HepG2 (cell line): ENCODE measurements around the gene PSMA2. TPM values are rescaled to one million over a fixed set of nuclear protein-coding genes. Genes with fewer than 3 reads are reported as not detected.

Source experiments
- AGO1 ChIP-seq: fragments of 200-400 bp; formaldehyde crosslinking; IDR thresholded peaks from 2 replicates; pipeline ENCODE4 v1.6.1; 2017; ENCODE audit warnings: mild to moderate bottlenecking, low read depth, low read length, moderate library complexity; ENCODE audit not compliant: poor library complexity, severe bottlenecking
- CCDC6 ChIP-seq: sonication (generic); formaldehyde crosslinking; IDR thresholded peaks from 2 replicates; pipeline ENCODE4 v1.8.1; 2022; ENCODE audit warnings: mild to moderate bottlenecking, missing genetic modification reagents, moderate library complexity
- DMAP1 ChIP-seq: IDR thresholded peaks from 2 replicates; pipeline ENCODE4 v1.6.1; 2016
- FLYWCH1 ChIP-seq: sonication (generic); formaldehyde crosslinking; IDR thresholded peaks from 2 replicates; pipeline ENCODE4 v1.8.1; 2023; ENCODE audit warnings: mild to moderate bottlenecking, missing genetic modification reagents
- FOSL1 ChIP-seq: sonication (generic); formaldehyde crosslinking; IDR thresholded peaks from 2 replicates; pipeline ENCODE4 v1.9.0; 2021; ENCODE audit warnings: missing genetic modification reagents, borderline replicate concordance
- FOXP4 ChIP-seq: sonication (generic); formaldehyde crosslinking; IDR thresholded peaks from 2 replicates; pipeline ENCODE4 v1.4.0; 2020; ENCODE audit warnings: missing genetic modification reagents
- HMGA1 ChIP-seq: sonication (generic); formaldehyde crosslinking; conservative IDR thresholded peaks from 2 replicates; pipeline ENCODE4 v1.4.0; 2020; ENCODE audit warnings: missing genetic modification reagents
- HNRNPUL1 ChIP-seq: fragments of 200-400 bp; formaldehyde crosslinking; IDR thresholded peaks from 2 replicates; pipeline ENCODE4 v1.6.1; 2017; ENCODE audit warnings: low read depth, mild to moderate bottlenecking, low read length, moderate library complexity
- HOXA7 ChIP-seq: sonication (generic); formaldehyde crosslinking; IDR thresholded peaks from 2 replicates; pipeline ENCODE4 v1.8.1; 2022; ENCODE audit warnings: mild to moderate bottlenecking, missing genetic modification reagents, moderate library complexity
- NFE2L1 ChIP-seq: sonication (generic); formaldehyde crosslinking; IDR thresholded peaks from 2 replicates; pipeline ENCODE4 v1.4.0; 2020; ENCODE audit warnings: missing genetic modification reagents, mild to moderate bottlenecking, borderline replicate concordance
- NR2F1 ChIP-seq, 2 experiments: fragments of 450-650 bp in 1 of 2; formaldehyde crosslinking in 1 of 2; IDR thresholded peaks; 2 replicates each; pipeline versions ENCODE4 v1.5.0 to v1.6.1; 2016 to 2020; ENCODE audit warnings: mild to moderate bottlenecking in 1 of 2, missing compliant biosample characterization in 1 of 2, missing genetic modification reagents in 1 of 2, moderate library complexity in 1 of 2
- WIZ ChIP-seq: sonication (generic); formaldehyde crosslinking; IDR thresholded peaks from 2 replicates; pipeline ENCODE4 v1.5.1; 2020; ENCODE audit warnings: mild to moderate bottlenecking, missing genetic modification reagents
- ZNF20 ChIP-seq: sonication (generic); formaldehyde crosslinking; IDR thresholded peaks from 2 replicates; pipeline ENCODE4 v1.4.0; 2020; ENCODE audit warnings: mild to moderate bottlenecking, moderate library complexity, missing genetic modification reagents
- ZNF263 ChIP-seq: sonication (generic); formaldehyde crosslinking; IDR thresholded peaks from 2 replicates; pipeline ENCODE4 v1.4.0; 2020; ENCODE audit warnings: missing genetic modification reagents
- ZNF276 ChIP-seq: sonication (generic); formaldehyde crosslinking; IDR thresholded peaks from 2 replicates; pipeline ENCODE4 v1.4.0; 2020; ENCODE audit warnings: mild to moderate bottlenecking, low read depth, missing genetic modification reagents
- ZNF34 ChIP-seq: sonication (generic); formaldehyde crosslinking; IDR thresholded peaks from 2 replicates; pipeline ENCODE4 v1.4.0; 2020; ENCODE audit warnings: mild to moderate bottlenecking, missing genetic modification reagents, borderline replicate concordance
- ZNF431 ChIP-seq: sonication (generic); formaldehyde crosslinking; IDR thresholded peaks from 2 replicates; pipeline ENCODE4 v1.9.0; 2022; ENCODE audit warnings: missing genetic modification reagents, low read depth, mild to moderate bottlenecking, borderline replicate concordance
- ZNF543 ChIP-seq: sonication (generic); formaldehyde crosslinking; IDR thresholded peaks from 2 replicates; pipeline ENCODE4 v1.4.0; 2020; ENCODE audit warnings: mild to moderate bottlenecking, missing genetic modification reagents
- ZNF562 ChIP-seq: sonication (generic); formaldehyde crosslinking; IDR thresholded peaks from 2 replicates; pipeline ENCODE4 v1.8.0; 2022; ENCODE audit warnings: missing genetic modification reagents, borderline replicate concordance
- ZNF7 ChIP-seq: IDR thresholded peaks from 2 replicates; pipeline ENCODE4 v1.6.1; 2016; ENCODE audit warnings: missing biosample characterization, missing genetic modification reagents
- ZNF776 ChIP-seq: sonication (generic); formaldehyde crosslinking; IDR thresholded peaks from 2 replicates; pipeline ENCODE4 v1.4.0; 2020; ENCODE audit warnings: mild to moderate bottlenecking, missing genetic modification reagents
- ZZZ3 ChIP-seq: sonication (generic); formaldehyde crosslinking; IDR thresholded peaks from 2 replicates; pipeline ENCODE4 v1.4.0; 2020; ENCODE audit warnings: missing genetic modification reagents, mild to moderate bottlenecking, borderline replicate concordance
- polyA plus RNA-seq, 8 experiments: library from polyadenylated mRNA; depleted of rRNA in 3 of 8; stranded (reverse) in 7 of 8; unstranded in 1 of 8; fragments of >200 nt; fragmentation: Illumina TruSeq in 4 of 8; extraction: Trizol in 4 of 8; gene quantifications; 2 replicates each; pipeline versions ENCODE4 v1.2.1 to v1.2.3, GENCODE V29; 2011 to 2016; ENCODE audit warnings: low read depth in 4 of 8, missing spikeins in 1 of 8, mixed read lengths in 1 of 8; ENCODE audit not compliant: insufficient read depth in 1 of 8
- total RNA-seq, 5 experiments: library from RNA; depleted of rRNA; stranded (reverse); fragments of >200 nt; fragmentation: Illumina TruSeq; extraction: Trizol; gene quantifications; 2 replicates each; pipeline ENCODE4 v1.2.3, GENCODE V29; 2016; ENCODE audit warnings: low read depth in 1 of 5
- TF ChIP-seq, protein P1 (sequence below): IDR thresholded peaks from 2 replicates; pipeline ENCODE4 v1.4.0; 2020; ENCODE audit warnings: mild to moderate bottlenecking, missing genetic modification reagents

Gene PSMA2
- total and polyA plus RNA-seq, 2 of the 13 experiments (the other 11 are each of a cell fraction or from before 2014, with no cell fraction given): 125 to 266 TPM

DNA sequence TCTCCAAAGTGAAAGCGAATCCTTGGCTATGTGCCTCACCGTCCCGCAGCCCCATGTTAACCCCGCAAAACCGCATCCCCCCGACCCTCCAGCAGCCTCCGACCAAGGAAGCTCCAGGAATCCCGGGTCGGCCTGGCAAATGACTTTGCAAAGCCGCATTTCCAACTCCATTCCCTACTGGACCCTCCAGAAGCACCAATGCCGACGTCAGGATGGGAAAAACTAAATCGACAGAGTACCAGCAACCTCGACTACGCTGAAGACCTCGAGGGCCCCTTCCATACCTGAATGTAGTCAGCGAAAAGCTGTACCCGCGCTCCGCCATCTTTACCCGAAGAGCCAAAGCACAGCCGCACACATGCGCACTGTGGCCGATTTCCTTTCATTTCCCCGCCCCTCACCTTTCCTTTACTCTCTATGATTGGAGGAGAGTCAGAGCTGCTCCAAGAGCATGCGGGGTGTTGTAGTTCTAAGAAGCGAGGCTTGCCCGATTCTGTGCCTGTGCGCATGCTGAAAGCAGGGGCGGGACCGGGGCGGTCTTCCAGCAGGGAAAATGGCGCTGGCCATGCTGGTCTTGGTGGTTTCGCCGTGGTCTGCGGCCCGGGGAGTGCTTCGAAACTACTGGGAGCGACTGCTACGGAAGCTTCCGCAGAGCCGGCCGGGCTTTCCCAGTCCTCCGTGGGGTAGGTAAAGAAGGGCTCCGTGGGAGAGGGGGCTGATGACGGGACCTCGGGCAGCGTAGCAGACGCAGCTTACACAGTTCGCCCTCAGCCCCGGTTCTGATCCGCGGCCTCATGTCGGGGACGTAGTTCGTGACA is at the start of gene PSMA2, which contains the start of gene MRPL32 (continued):
- TF ChIP-seq FOXP4 (CRISPR knock-in tag): no peak
- no peak for TF ChIP-seq NFE2L1 (CRISPR knock-in tag)
- TF ChIP-seq ZNF543 (CRISPR knock-in tag): peak; percentile 41; the same call in 1 of the 2 replicates
- TF ChIP-seq, protein P1, sequence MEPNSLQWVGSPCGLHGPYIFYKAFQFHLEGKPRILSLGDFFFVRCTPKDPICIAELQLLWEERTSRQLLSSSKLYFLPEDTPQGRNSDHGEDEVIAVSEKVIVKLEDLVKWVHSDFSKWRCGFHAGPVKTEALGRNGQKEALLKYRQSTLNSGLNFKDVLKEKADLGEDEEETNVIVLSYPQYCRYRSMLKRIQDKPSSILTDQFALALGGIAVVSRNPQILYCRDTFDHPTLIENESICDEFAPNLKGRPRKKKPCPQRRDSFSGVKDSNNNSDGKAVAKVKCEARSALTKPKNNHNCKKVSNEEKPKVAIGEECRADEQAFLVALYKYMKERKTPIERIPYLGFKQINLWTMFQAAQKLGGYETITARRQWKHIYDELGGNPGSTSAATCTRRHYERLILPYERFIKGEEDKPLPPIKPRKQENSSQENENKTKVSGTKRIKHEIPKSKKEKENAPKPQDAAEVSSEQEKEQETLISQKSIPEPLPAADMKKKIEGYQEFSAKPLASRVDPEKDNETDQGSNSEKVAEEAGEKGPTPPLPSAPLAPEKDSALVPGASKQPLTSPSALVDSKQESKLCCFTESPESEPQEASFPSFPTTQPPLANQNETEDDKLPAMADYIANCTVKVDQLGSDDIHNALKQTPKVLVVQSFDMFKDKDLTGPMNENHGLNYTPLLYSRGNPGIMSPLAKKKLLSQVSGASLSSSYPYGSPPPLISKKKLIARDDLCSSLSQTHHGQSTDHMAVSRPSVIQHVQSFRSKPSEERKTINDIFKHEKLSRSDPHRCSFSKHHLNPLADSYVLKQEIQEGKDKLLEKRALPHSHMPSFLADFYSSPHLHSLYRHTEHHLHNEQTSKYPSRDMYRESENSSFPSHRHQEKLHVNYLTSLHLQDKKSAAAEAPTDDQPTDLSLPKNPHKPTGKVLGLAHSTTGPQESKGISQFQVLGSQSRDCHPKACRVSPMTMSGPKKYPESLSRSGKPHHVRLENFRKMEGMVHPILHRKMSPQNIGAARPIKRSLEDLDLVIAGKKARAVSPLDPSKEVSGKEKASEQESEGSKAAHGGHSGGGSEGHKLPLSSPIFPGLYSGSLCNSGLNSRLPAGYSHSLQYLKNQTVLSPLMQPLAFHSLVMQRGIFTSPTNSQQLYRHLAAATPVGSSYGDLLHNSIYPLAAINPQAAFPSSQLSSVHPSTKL (CRISPR knock-in tag): peak; percentile 28; the same call in 1 of the 2 replicates
- no peak for TF ChIP-seq FOSL1 (CRISPR knock-in tag)
- no peak for TF ChIP-seq ZNF34 (CRISPR knock-in tag)
- TF ChIP-seq ZNF276: 0 out of 2 replicates have a peak, but pooled peaks have one; percentile 23
- TF ChIP-seq WIZ (CRISPR knock-in tag): no peak
- TF ChIP-seq CCDC6 (CRISPR knock-in tag): peak; percentile 39; the same call in 1 of the 2 replicates
- TF ChIP-seq HNRNPUL1: no peak
- TF ChIP-seq ZZZ3 (CRISPR knock-in tag): no peak
- TF ChIP-seq ZNF562 (CRISPR knock-in tag): no peak
- no peak for TF ChIP-seq ZNF431 (CRISPR knock-in tag)
- TF ChIP-seq HOXA7 (CRISPR knock-in tag): no peak
- no peak for TF ChIP-seq HMGA1 (CRISPR knock-in tag)
- TF ChIP-seq ZNF263 (CRISPR knock-in tag): no peak
- peak; percentile 67; the same call in 1 of the 2 replicates for TF ChIP-seq ZNF776 (CRISPR knock-in tag)
- TF ChIP-seq DMAP1 (CRISPR knock-in tag): peak; percentile 89
- TF ChIP-seq AGO1: peak; percentile 36
- TF ChIP-seq ZNF20 (CRISPR knock-in tag): no peak
- no peak for TF ChIP-seq ZNF7 (CRISPR knock-in tag)
- TF ChIP-seq FLYWCH1 (CRISPR knock-in tag): no peak
- TF ChIP-seq NR2F1 (CRISPR knock-in tag; IDR thresholded peaks at IDR 0.05): no peak
